Skin of body (tissue), 2 donors: Measurements from ENCODE around the gene PHLDB2. TPM values are rescaled to one million over a fixed set of nuclear protein-coding genes. Genes with fewer than 3 reads are reported as not detected.
A peak's percentile ranks its signal among the peaks of the same experiment; 100 is the strongest.

ENCODE experiments used
- DNase-seq: peaks from one replicate; lab custom pipeline; 2025; lab: John Stamatoyannopoulos, UW
- total RNA-seq: library from RNA; depleted of rRNA; stranded (reverse); fragments of >200 nt; gene quantifications from one replicate; pipeline ENCODE4 v1.2.3, GENCODE V29; 2014

Gene PHLDB2
- total RNA-seq, 1 donor from 2014 or later, result 92.0 TPM

- DNase-seq, result no peak
Observed at GRCh38 chr3:111882194-111882593, 23.1 kb downstream of the PHLDB2 start.

DNA sequence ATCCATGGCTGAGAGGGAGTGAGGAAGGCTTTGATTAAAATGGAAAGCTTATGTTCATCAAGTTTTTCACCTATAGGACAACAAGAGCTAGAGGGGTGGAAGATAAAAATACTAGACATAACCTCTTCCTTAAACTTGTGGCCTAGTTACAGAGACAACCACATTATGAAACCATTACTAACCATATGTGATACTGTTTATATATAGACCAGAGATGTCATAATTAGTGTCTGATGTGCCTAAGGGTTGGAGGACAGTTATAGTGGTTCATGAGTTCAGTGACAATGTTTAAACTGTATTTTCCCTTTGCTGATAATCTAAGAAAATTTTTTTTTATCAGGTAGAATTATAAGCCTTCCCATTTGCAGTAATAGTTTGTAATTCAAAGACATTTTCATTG is 23.7 kb downstream of the PHLDB2 start:
- no peak for DNase-seq

DNA sequence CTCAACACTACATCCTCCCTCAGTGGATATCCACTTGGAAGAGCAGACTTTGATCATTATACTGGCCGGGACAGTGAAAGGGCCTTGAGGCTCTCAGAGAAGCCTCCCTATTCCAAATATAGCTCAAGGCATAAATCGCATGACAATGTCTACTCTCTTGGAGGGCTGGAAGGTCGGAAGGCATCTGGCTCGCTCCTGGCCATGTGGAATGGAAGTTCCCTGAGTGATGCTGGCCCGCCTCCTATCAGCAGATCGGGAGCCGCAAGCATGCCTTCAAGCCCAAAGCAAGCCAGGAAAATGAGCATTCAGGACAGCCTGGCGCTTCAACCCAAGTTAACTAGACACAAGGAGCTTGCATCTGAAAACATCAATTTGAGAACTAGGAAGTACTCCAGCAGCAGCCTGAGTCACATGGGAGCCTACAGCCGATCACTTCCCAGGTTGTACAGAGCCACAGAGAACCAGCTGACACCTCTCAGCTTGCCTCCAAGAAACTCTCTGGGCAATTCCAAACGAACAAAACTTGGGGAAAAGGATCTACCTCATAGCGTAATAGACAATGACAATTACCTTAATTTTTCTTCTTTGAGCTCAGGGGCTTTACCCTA is 25.4 kb downstream of the PHLDB2 start:
- no peak for DNase-seq

- no peak for DNase-seq
Observed at GRCh38 chr3:111885578-111885977, 26.5 kb downstream of the PHLDB2 start.

GRCh38 chr3:111890051-111890580 is 31.1 kb downstream of the PHLDB2 start:
- DNase-seq, result no peak

DNA sequence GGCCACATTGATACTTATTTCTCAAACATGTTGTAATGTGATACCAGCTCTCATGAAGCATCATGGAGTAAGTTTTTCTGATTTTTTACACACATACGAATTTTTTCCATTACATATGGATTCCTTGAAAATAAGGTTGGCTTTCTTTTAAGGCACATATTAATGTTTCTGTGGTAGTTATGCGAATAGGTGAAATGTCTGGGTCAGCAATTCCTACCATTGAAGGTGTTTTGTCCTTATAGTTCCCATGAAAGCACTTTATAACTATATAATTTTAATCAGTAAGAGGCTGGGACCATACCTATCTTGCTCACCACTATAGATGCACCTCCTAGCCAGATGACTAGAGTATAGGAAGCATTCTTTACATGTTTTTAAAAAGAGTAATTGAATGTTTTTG is 33.0 kb downstream of the PHLDB2 start:
- DNase-seq, result no peak

DNA sequence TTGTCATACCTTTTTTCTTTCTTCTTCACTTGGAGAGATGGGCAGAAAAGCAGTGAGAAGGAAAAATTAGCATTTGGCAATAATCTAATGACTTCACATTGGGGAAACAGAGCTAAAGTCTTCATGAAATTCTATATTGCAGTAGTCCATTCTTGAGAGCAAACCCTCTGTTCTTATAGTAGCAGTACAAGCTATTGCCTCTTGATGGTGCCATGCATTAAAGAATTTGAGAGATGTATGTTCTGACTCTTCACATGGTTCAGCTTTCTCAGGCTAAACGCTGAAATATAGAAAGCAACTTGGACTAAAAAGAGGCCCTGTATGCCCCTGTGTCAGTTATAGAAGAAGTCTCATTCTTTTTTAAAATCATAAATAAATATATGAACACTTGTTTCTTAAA is 36.0 kb downstream of the PHLDB2 start:
- DNase-seq, result peak; percentile 37

GRCh38 chr3:111899966-111900365 is 40.9 kb downstream of the PHLDB2 start:
- no peak for DNase-seq

DNA sequence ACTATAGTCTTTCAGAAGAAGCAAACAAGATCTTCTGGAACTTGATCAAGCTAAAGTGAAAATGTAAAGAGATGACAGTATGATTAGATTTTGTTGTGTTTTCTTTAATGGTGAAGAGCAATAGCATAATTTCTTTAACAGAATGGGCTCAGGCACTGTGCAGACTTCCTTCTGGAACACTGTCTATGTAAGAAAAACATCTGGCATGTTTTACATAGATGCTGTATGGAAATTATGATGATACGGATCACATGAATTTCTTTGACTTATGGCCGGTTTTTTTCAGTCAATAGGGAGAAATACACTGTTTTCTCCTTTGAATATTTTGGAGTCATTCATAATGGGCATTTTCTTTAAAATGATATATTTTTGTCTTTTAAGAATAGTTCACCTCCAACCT is 42.6 kb downstream of the PHLDB2 start:
- DNase-seq, result peak; percentile 74

- DNase-seq, result no peak
Observed at GRCh38 chr3:111902534-111902933, 43.5 kb downstream of the PHLDB2 start.

DNA sequence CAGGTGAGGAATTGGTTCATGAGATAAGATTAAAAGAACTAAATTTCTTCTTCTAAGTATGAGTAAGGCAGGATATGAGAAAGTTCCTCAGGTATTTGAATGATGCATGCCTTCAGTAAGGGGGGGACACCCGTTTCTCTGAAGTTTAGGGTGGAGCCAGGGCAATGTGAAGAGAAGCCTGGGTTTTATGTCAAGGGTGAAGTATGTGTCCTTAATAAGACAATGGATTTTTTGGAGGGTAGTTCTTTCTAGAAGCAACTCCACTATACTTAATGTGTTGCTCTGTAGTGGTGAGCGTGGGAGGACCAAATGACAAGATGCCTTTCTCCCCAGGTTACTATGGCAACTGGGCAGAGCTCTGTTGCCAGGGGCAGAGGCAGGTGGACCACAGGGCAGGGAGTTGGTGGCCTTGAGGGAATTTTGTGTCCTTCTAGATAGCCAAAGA is 44.0 kb downstream of the PHLDB2 start:
- DNase-seq, result no peak

DNA sequence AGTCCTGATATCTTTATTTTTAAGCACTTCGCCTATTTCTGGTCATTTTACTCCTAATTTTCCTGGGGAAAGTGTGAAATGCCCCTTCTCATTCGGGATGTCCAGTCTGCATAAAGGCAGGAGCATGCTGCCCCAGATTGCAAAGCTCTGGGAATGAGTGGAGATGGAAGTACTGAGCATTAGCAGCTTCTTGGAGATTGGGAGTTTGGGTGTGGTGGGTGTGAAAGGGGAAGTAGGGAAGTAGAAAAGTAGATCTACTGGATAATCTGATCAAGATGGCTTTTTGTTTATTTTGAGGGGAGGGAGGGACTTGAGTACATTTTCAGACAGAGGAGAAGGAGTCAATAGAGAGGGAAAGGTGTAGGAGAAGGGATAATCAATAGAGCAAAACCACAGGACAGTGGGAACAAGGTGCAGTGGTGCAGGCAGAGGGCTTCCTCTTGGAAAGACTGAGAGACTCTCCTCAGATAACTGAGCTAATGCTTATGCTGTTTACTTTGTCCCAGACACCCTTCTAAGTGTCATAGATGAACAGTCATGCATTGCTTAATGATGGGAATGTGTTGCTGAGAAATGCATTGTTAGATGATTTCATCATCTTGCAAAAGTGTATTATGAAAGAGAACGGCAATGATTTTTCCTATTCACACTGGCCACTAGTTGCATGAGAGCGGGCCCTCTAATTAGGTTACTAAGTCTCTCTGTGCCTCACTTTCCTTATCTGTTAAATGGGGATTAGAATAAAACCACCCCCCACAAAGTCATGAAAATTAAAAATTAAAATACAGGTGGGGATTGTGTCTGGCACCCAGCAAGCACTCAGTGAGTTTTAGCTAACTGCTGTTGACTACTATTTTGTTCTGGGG is 45.5 kb downstream of the PHLDB2 start:
- DNase-seq, result peak; percentile 65

- DNase-seq, result no peak
Observed at GRCh38 chr3:111906656-111907055, 47.6 kb downstream of the PHLDB2 start.

DNA sequence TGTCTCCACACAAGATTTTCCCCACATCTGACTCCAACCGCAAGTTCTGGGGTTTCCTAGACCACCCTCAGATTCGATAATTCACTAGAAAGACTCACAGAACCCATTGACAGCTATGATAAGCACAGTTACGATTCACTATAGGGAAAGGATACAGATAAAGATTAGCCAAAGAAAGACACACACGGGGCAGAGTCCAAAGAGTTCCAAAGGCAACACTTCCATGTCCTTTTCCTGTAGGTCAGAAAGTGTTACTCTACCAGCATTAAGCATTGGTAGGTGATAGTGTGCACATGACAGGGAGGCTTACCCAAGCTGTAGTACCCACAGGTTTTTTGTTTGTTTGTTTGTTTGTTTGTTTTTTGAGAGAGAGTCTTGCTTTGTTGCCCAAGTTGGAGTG is 48.1 kb downstream of the PHLDB2 start:
- no peak for DNase-seq

GRCh38 chr3:111910806-111911205 is 51.7 kb downstream of the PHLDB2 start:
- no peak for DNase-seq

GRCh38 chr3:111911446-111911845 is 52.4 kb downstream of the PHLDB2 start:
- DNase-seq, result no peak

DNA sequence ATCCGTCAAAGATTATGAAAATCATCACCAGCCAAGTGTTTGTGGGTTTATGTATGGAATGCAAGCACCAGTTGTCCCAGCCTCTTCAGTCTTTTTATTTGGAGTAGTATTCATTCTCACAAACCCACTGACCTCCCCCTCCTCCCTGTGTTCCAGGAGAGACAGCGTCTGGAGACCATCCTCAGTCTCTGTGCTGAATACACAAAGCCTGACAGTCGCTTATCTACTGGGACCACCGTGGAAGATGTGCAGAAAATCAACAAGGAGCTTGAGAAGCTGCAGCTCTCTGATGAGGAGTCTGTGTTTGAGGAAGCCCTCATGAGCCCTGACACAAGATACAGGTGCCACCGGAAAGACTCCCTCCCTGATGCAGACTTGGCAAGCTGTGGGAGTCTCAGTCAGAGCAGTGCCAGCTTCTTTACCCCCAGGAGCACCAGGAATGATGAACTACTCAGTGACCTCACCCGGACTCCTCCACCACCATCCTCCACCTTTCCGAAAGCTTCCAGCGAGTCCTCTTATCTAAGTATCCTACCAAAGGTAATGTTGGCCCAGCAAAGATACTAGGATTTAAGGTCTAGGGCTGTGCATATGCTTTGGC is 54.2 kb downstream of the PHLDB2 start:
- no peak for DNase-seq

GRCh38 chr3:111915905-111916304 is 56.8 kb downstream of the PHLDB2 start:
- DNase-seq, result no peak

DNA sequence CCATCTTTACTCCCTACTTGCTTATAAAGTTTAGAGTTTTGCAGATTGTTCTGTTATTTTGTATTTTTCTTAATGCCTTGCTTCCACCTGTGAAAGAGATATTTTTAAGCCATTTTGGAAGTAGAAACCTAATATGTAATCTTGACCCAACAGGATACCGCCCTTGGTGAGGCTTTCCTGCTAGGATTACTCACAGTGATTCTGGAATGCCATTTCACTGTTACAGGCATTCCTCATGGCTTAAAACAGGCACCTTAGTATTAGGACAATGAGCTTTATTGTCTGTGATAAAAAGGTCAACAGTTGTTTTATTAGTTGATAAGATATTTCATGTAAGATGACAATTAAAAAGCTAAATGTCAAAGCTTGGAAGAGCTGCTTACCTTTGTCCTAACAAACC is 58.2 kb downstream of the PHLDB2 start:
- DNase-seq, result no peak

DNA sequence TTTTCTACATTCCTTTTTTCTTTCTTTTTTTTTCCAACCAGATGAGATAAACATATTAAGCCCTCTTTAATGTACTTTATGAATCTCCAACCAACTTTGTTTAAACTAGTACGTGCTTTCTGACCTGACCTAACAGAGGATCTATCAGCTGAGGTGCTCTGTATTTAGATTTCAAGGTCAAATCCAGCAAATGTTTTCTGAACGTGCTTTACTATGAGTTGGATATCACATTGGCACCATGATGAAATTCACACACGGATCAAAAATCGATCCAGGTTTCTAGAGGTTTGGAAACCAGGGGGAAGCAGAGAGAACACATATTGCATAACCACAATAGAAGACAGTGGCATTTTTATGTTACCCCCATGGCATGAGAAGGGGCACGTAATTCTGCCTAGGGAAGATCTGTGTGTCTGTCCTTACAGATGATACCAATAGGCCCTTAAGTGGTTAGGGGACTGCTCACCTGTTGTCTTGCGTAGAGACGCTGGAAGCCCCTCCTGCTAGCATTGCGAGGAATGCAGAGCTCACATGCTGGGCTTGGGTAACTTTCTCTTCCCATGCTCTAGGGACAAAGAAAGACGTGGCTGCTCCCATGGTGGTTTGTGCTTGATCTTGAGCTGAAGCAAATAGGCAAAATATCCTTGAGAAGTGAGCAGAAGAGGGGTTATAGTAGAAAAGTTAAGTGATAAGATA is 60.5 kb downstream of the PHLDB2 start:
- no peak for DNase-seq

DNA sequence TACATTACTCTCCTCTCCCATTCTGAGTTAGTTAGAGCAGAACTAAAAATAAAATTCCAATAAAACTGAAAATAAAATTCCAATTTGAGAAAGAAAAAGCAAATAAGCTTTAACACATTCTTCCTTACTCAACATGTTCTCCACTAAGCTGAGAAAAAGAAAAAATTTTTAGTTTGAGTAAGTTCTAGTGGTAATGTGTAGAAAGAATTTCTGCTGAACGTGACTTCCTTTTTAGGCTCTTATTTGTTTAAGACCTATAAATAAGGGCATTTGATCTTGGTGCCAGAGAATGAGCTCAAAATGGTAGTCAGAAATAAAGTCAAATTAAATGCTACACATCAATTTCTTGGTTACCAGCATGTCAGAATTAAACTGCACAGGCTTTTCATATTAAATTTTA is 62.1 kb downstream of the PHLDB2 start:
- DNase-seq, result no peak
